Activated CD8-positive, alpha-beta memory T cell treated with anti-CD3 and anti-CD28 coated beads, Interleukin-2, amount 50 U/mL, for 4 hours (primary cell): ENCODE measurements around the gene TBC1D22A.

Source experiments
- DNase-seq: peaks from one replicate; pipeline ENCODE4 v3.0.0-alpha.2; 2020

Gene TBC1D22A

GRCh38 chr22:47199261-47199978 is 437.0 kb downstream of the TBC1D22A start:
- DNase-seq, result no peak

- no peak for DNase-seq
Observed at GRCh38 chr22:47199979-47200272, 437.5 kb downstream of the TBC1D22A start.

- no peak for DNase-seq
Observed at GRCh38 chr22:47200273-47201051, 438.0 kb downstream of the TBC1D22A start.

- DNase-seq, result no peak
Observed at GRCh38 chr22:47201186-47201995, 438.9 kb downstream of the TBC1D22A start.

- no peak for DNase-seq
Observed at GRCh38 chr22:47201996-47202818, 439.8 kb downstream of the TBC1D22A start.

GRCh38 chr22:47202819-47203553 is 440.5 kb downstream of the TBC1D22A start:
- DNase-seq, result no peak

GRCh38 chr22:47203554-47203991 is 441.1 kb downstream of the TBC1D22A start:
- no peak for DNase-seq

- no peak for DNase-seq
Observed at GRCh38 chr22:47204002-47204979, 441.8 kb downstream of the TBC1D22A start.

GRCh38 chr22:47205081-47205491 is 442.6 kb downstream of the TBC1D22A start:
- no peak for DNase-seq

- DNase-seq, result no peak
Observed at GRCh38 chr22:47205554-47205953, 443.1 kb downstream of the TBC1D22A start.

- no peak for DNase-seq
Observed at GRCh38 chr22:47206164-47206563, 443.7 kb downstream of the TBC1D22A start.

- no peak for DNase-seq
Observed at GRCh38 chr22:47206666-47207218, 444.3 kb downstream of the TBC1D22A start.

- no peak for DNase-seq
Observed at GRCh38 chr22:47207387-47207786, 444.9 kb downstream of the TBC1D22A start.

GRCh38 chr22:47207846-47208554 is 445.6 kb downstream of the TBC1D22A start:
- no peak for DNase-seq

GRCh38 chr22:47208630-47209029 is 446.2 kb downstream of the TBC1D22A start:
- DNase-seq, result no peak

- DNase-seq, result no peak
Observed at GRCh38 chr22:47209040-47209514, 446.6 kb downstream of the TBC1D22A start.

- DNase-seq, result no peak
Observed at GRCh38 chr22:47209547-47210023, 447.1 kb downstream of the TBC1D22A start.

- no peak for DNase-seq
Observed at GRCh38 chr22:47210112-47210657, 447.7 kb downstream of the TBC1D22A start.

- DNase-seq, result no peak
Observed at GRCh38 chr22:47210686-47211085, 448.2 kb downstream of the TBC1D22A start.
